ENCODE data around the gene AGO4.

DNA sequence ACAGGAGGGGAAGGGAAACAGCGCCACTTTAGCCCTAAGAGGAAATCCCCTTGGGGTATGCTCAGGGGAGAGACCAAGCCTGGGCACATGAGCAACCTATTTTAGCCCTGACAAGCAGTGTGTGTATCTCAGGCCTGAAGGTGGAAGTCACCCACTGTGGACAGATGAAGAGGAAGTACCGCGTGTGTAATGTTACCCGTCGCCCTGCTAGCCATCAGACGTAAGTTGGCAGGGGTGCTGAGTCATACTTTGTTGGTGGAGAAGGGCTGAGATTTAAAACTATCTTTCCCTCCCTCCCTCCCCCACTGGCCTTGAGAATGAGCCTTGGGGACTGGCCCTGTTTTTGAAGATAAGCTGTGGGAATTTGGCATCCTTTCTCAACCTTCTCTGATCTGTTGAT, 86.4 kb downstream of the AGO4 start:
- no peak for TF ChIP-seq RAD21 (IDR thresholded peaks at IDR 0.05)
- TF ChIP-seq, protein P1, sequence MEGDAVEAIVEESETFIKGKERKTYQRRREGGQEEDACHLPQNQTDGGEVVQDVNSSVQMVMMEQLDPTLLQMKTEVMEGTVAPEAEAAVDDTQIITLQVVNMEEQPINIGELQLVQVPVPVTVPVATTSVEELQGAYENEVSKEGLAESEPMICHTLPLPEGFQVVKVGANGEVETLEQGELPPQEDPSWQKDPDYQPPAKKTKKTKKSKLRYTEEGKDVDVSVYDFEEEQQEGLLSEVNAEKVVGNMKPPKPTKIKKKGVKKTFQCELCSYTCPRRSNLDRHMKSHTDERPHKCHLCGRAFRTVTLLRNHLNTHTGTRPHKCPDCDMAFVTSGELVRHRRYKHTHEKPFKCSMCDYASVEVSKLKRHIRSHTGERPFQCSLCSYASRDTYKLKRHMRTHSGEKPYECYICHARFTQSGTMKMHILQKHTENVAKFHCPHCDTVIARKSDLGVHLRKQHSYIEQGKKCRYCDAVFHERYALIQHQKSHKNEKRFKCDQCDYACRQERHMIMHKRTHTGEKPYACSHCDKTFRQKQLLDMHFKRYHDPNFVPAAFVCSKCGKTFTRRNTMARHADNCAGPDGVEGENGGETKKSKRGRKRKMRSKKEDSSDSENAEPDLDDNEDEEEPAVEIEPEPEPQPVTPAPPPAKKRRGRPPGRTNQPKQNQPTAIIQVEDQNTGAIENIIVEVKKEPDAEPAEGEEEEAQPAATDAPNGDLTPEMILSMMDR (IDR thresholded peaks at IDR 0.05; ENCODE audit: low read depth, low read length, missing input control): no peak
- no peak for TF ChIP-seq GABPA (IDR thresholded peaks at IDR 0.05 in 1 of 2, conservative IDR thresholded peaks at IDR 0.05 in 1 of 2)
- TF ChIP-seq, protein P2, sequence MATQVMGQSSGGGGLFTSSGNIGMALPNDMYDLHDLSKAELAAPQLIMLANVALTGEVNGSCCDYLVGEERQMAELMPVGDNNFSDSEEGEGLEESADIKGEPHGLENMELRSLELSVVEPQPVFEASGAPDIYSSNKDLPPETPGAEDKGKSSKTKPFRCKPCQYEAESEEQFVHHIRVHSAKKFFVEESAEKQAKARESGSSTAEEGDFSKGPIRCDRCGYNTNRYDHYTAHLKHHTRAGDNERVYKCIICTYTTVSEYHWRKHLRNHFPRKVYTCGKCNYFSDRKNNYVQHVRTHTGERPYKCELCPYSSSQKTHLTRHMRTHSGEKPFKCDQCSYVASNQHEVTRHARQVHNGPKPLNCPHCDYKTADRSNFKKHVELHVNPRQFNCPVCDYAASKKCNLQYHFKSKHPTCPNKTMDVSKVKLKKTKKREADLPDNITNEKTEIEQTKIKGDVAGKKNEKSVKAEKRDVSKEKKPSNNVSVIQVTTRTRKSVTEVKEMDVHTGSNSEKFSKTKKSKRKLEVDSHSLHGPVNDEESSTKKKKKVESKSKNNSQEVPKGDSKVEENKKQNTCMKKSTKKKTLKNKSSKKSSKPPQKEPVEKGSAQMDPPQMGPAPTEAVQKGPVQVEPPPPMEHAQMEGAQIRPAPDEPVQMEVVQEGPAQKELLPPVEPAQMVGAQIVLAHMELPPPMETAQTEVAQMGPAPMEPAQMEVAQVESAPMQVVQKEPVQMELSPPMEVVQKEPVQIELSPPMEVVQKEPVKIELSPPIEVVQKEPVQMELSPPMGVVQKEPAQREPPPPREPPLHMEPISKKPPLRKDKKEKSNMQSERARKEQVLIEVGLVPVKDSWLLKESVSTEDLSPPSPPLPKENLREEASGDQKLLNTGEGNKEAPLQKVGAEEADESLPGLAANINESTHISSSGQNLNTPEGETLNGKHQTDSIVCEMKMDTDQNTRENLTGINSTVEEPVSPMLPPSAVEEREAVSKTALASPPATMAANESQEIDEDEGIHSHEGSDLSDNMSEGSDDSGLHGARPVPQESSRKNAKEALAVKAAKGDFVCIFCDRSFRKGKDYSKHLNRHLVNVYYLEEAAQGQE (IDR thresholded peaks at IDR 0.05): no peak
- no peak for TF ChIP-seq JUND (IDR thresholded peaks at IDR 0.05)
- TF ChIP-seq TAF1 (conservative IDR thresholded peaks at IDR 0.05): no peak
- TF ChIP-seq, protein P3, sequence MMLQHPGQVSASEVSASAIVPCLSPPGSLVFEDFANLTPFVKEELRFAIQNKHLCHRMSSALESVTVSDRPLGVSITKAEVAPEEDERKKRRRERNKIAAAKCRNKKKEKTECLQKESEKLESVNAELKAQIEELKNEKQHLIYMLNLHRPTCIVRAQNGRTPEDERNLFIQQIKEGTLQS (IDR thresholded peaks at IDR 0.05): no peak
